SK-N-SH (cell line): Measurements from ENCODE around the gene EVI5. TPM values are rescaled to one million over a fixed set of nuclear protein-coding genes. Genes with fewer than 3 reads are reported as not detected.

Source experiments
- CTCF ChIA-PET: fragments of 300-600, 350-600 bp; formaldehyde crosslinking; extraction: SDS; loops from one replicate; lab custom pipeline; 2021; lab: Yijun Ruan, JAX
- POLR2A ChIA-PET: fragments of 350-600 bp; sonication (Branson Sonifier 250); formaldehyde crosslinking; extraction: SDS; loops from one replicate; lab custom pipeline; 2020; ENCODE audit warnings: antibody characterized with exemption, inconsistent platforms; lab: Yijun Ruan, JAX
- DNase-seq: peaks from one replicate; pipeline ENCODE4 v3.0.0; 2012
- H2AFZ ChIP-seq: fragments of 200-600 bp; sonication (generic); 2 replicates; pipeline ENCODE4 v1.8.1; 2016; ENCODE audit warnings: antibody characterized with exemption, mild to moderate bottlenecking, low read depth
- H3F3A ChIP-seq: fragments of 200-600 bp; sonication (generic); replicated peaks from 2 replicates; pipeline ENCODE3; 2016; ENCODE audit warnings: antibody characterized with exemption, mild to moderate bottlenecking; ENCODE audit not compliant: insufficient read depth
- H3K27ac ChIP-seq, 2 experiments: fragments of 200-500 bp in 1 of 2; fragments of 200-600 bp in 1 of 2; sonication (Bioruptor generic) in 1 of 2; sonication (generic), shearing (Covaris generic) in 1 of 2; 2 replicates each; pipeline versions ENCODE4 v1.5.1 to v1.6.1; 2014 to 2016; ENCODE audit warnings: low read depth in 2 of 2, inconsistent platforms in 1 of 2, low read length in 1 of 2, mild to moderate bottlenecking in 1 of 2, mixed read lengths in 1 of 2
- H3K27me3 ChIP-seq: fragments of 200-600 bp; sonication (generic), shearing (Covaris generic); 2 replicates; pipeline ENCODE4 v1.6.1; 2016; ENCODE audit warnings: mixed run types; ENCODE audit not compliant: insufficient read depth
- H3K36me3 ChIP-seq, 2 experiments: fragments of 200-500 bp in 1 of 2; fragments of 200-600 bp in 1 of 2; sonication (Bioruptor generic) in 1 of 2; sonication (generic) in 1 of 2; replicated peaks in 1 of 2; 2 replicates each; pipeline versions ENCODE3 to v1.5.1; 2014 to 2016; ENCODE audit warnings: low read length in 1 of 2, mild to moderate bottlenecking in 1 of 2; ENCODE audit not compliant: insufficient read depth in 2 of 2, control insufficient read depth in 1 of 2
- H3K4me1 ChIP-seq, 2 experiments: fragments of 200-500 bp in 1 of 2; fragments of 200-600 bp in 1 of 2; sonication (Bioruptor generic) in 1 of 2; sonication (generic), shearing (Covaris generic) in 1 of 2; 2 replicates each; pipeline versions ENCODE4 v1.5.1 to v1.6.1; 2014 to 2016; ENCODE audit warnings: low read depth in 1 of 2, low read length in 1 of 2, mixed run types in 1 of 2; ENCODE audit not compliant: insufficient read depth in 2 of 2, control insufficient read depth in 1 of 2
- H3K4me2 ChIP-seq: fragments of 200-600 bp; sonication (generic), shearing (Covaris generic); 2 replicates; pipeline ENCODE4 v1.6.1; 2017; ENCODE audit warnings: mixed run types
- H3K4me3 ChIP-seq, 2 experiments: fragments of 200-500 bp in 1 of 2; fragments of 200-600 bp in 1 of 2; sonication (Bioruptor generic) in 1 of 2; sonication (generic), shearing (Covaris generic) in 1 of 2; 2 replicates each; pipeline versions ENCODE4 v1.5.1 to v1.8.1; 2014 to 2016; ENCODE audit warnings: low read depth in 2 of 2, inconsistent platforms in 1 of 2, low read length in 1 of 2, mild to moderate bottlenecking in 1 of 2, mixed read lengths in 1 of 2, moderate library complexity in 1 of 2
- H3K79me2 ChIP-seq: fragments of 200-600 bp; sonication (generic); 2 replicates; pipeline ENCODE4 v1.8.1; 2017; ENCODE audit warnings: mild to moderate bottlenecking; ENCODE audit not compliant: insufficient read depth
- H3K9ac ChIP-seq: fragments of 200-600 bp; sonication (generic); 2 replicates; pipeline ENCODE4 v1.6.1; 2017; ENCODE audit warnings: mixed run types
- H3K9me2 ChIP-seq: fragments of 200-600 bp; sonication (generic); 2 replicates; pipeline ENCODE4 v1.6.1; 2017; ENCODE audit warnings: mixed run types
- H3K9me3 ChIP-seq: fragments of 200-600 bp; sonication (generic); 2 replicates; pipeline ENCODE4 v1.6.1; 2017; ENCODE audit warnings: mixed run types, mild to moderate bottlenecking, moderate library complexity
- H4K20me1 ChIP-seq: fragments of 200-600 bp; sonication (generic); 2 replicates; pipeline ENCODE4 v1.6.1; 2017; ENCODE audit warnings: mild to moderate bottlenecking, mixed run types; ENCODE audit not compliant: insufficient read depth
- EZH2phosphoT487 ChIP-seq: fragments of 200-600 bp; sonication (generic); IDR thresholded peaks from 2 replicates; pipeline ENCODE4 v1.6.1; 2017; ENCODE audit warnings: low read depth, mixed run types, mild to moderate bottlenecking, antibody characterized with exemption, moderate library complexity, borderline replicate concordance
- FOXM1 ChIP-seq: IDR thresholded peaks from 2 replicates; pipeline ENCODE4 v1.4.0; 2012; ENCODE audit warnings: low read depth, mild to moderate bottlenecking
- PBX3 ChIP-seq: IDR thresholded peaks from 2 replicates; pipeline ENCODE4; 2012
- USF1 ChIP-seq: IDR thresholded peaks from 2 replicates; pipeline ENCODE4 v1.4.0; 2012; ENCODE audit warnings: low read depth, borderline replicate concordance
- WGBS: methylation state at CpG from one replicate; pipeline ENCODE4 v1.1.6; 2017; ENCODE audit warnings: low lambda C conversion rate; 5-methylcytosine and 5-hydroxymethylcytosine counted together
- polyA plus RNA-seq, 3 experiments: library from polyadenylated mRNA; depleted of rRNA; stranded (reverse); fragments of >200 nt; gene quantifications; 2 replicates each; pipeline ENCODE4 v1.2.3, GENCODE V29; 2012

Gene EVI5
- polyA plus RNA-seq, 1 of the 3 experiments (the other 2 are of a cell fraction): 5.7 TPM

- TF ChIP-seq FOXM1: no peak
- no peak for TF ChIP-seq USF1
- TF ChIP-seq EZH2phosphoT487: 0 out of 2 replicates have a peak, but pooled peaks have one; percentile 44
- TF ChIP-seq, all 33 proteins: peak for 1
- Histone ChIP-seq H4K20me1 (peaks cover 6% of the 10 kb centered on the region; the same call in 1 of the 2 replicates), H3K9me3 (no peaks in the 10 kb centered on the region), H3K27me3 (peaks cover 95% of the 10 kb centered on the region), H2AFZ (no peak overlapping the region), H3F3A (peaks cover 5% of the 10 kb centered on the region), H3K9me2 (no peaks in the 10 kb centered on the region), H3K4me3 (no peak overlapping the region), H3K9ac (no peak overlapping the region), H3K4me1 (peaks cover 0 to 14% of the 10 kb centered on the region in 2 experiments; a peak in 1 of 4 replicates), H3K36me3 (no peaks in the 10 kb centered on the region), H3K27ac (no peak overlapping the region), H3K79me2 (no peaks in the 10 kb centered on the region), H3K4me2 (peak overlapping the region; percentile 73; the same call in 1 of the 2 replicates)
- WGBS: 5% methylated on average over 40 of the region's 62 CpGs
- CTCF ChIA-PET: interaction anchor here (0.8 to 1.9 kb wide), 2 partner anchors 9 to 300 kb away, joined by 3 to 6 read pairs; no protein-coding TSS in a partner anchor
- peak; percentile 58 for DNase-seq
- POLR2A ChIA-PET: no interaction called here
These were observed 302.0 kb downstream of the EVI5 start for GRCh38 chr1:92482665-92483609.

GRCh38 chr1:92481971-92482664 lies 302.8 kb downstream of the EVI5 start:
- POLR2A ChIA-PET: no interaction called here

More at GRCh38 chr1:92481971-92482664, 302.8 kb downstream of the EVI5 start:
- Histone ChIP-seq H3K4me3 (no peak overlapping the region), H3K9me2 (no peaks in the 10 kb centered on the region), H2AFZ (no peak overlapping the region), H3K27ac (no peak overlapping the region), H3F3A (no peaks in the 10 kb centered on the region), H3K27me3 (peaks cover 91% of the 10 kb centered on the region), H4K20me1 (peaks cover 6% of the 10 kb centered on the region; the same call in 1 of the 2 replicates), H3K4me1 (peaks cover 0 to 14% of the 10 kb centered on the region in 2 experiments; a peak in 1 of 4 replicates), H3K9me3 (no peaks in the 10 kb centered on the region), H3K36me3 (no peaks in the 10 kb centered on the region), H3K9ac (no peak overlapping the region), H3K79me2 (no peaks in the 10 kb centered on the region), H3K4me2 (peak overlapping the region; percentile 73)
- TF ChIP-seq PBX3: no peak
- 0 out of 2 replicates have a peak, but pooled peaks have one; percentile 6 for TF ChIP-seq USF1
- CTCF ChIA-PET: interaction anchor here (0.8 to 1.9 kb wide), 2 partner anchors 8 to 301 kb away, joined by 3 to 6 read pairs; no protein-coding TSS in a partner anchor
- DNase-seq: peak; percentile 41
- 2% methylated on average over 28 of the region's 39 CpGs for WGBS
